HG02870 (cell line): ENCODE measurements around the gene BCAS3.
"Not testable (repeated sequence)": the region's sequence is repeated elsewhere in the genome, so short reads cannot be mapped to it uniquely, and the experiment has no call there.

ENCODE experiments used
- ATAC-seq: cut with Tn5 transposase; IDR thresholded peaks from one replicate; pipeline ENCODE4 v1.9.1; 2021; ENCODE audit warnings: mild to moderate bottlenecking, moderate library complexity; ENCODE audit not compliant: unreplicated experiment

Gene BCAS3

DNA sequence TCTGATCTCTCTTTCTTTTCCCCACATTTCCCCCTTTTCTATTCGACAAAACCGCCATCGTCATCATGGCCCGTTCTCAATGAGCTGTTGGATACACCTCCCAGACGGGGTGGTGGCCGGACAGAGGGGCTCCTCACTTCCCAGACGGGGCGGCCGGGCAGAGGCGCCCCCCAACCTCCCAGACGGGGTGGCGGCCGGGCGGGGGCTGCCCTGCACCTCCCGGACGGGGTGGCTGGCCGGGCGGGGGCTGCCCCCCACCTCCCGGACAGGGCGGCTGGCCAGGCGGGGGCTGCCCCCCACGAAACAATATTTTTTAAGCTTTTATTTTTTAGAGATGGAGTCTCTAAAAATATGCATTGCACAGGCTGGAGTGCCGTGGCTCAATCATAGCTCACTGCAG, 299.2 kb downstream of the BCAS3 start:
- ATAC-seq: not testable (repeated sequence)

GRCh38 chr17:60989379-60989778, 311.7 kb downstream of the BCAS3 start:
- ATAC-seq: no peak

GRCh38 chr17:60989846-60990245, 312.2 kb downstream of the BCAS3 start:
- ATAC-seq: no peak

- no peak for ATAC-seq
Observed at GRCh38 chr17:60993497-60993896, 315.8 kb downstream of the BCAS3 start.

DNA sequence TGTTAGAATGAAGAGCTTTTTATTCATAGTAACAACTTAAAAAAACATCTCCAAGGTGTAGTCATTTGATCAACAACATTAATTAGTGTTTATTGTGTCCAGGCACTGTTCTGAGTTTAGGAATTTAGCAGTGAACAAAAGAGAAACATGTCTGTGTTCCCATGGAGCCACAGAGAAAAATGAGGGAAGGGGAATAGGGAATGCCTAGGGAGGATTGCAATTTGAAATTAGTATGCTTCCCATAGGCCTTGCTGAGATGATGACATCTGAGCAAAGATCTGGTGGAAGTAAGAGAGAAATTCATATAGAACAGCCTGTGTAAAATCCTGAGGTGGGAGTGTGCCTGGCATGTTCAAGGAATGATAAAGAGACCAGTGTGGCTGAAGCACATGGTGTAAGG, 318.0 kb downstream of the BCAS3 start:
- no peak for ATAC-seq

GRCh38 chr17:61000911-61001310, 323.3 kb downstream of the BCAS3 start:
- no peak for ATAC-seq

GRCh38 chr17:61002316-61002736, 324.7 kb downstream of the BCAS3 start:
- no peak for ATAC-seq

GRCh38 chr17:61005358-61005757, 327.7 kb downstream of the BCAS3 start:
- no peak for ATAC-seq

- ATAC-seq: not testable (repeated sequence)
Observed at GRCh38 chr17:61005958-61006357, 328.3 kb downstream of the BCAS3 start.

GRCh38 chr17:61007980-61008379, 330.3 kb downstream of the BCAS3 start:
- ATAC-seq: no peak

GRCh38 chr17:61009663-61010062, 332.0 kb downstream of the BCAS3 start:
- no peak for ATAC-seq

DNA sequence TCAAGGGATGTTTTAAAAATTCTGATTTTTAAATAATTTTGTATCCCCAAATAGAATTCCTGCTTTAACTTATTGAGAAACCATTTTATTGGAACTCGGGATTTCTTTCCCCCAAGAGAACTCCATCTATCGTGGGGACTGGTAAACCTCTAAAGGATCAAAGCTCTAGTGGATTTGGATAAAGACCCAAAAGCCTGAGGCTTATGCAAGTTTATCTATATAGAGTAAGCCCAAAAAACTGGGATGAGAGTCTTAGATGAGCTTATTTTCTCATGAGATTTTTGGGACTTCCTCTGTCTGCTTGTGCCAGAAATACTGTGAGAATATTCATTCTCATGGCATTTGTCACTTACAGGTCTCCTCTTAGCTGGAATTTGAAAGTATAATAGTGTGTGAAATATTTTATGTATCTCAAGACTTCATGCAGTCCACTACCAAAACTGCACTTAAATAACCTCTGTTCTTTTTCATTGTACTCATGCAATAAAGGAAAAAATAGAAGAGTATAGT, 333.1 kb downstream of the BCAS3 start:
- ATAC-seq: no peak

GRCh38 chr17:61011251-61011650, 333.6 kb downstream of the BCAS3 start:
- ATAC-seq: no peak

DNA sequence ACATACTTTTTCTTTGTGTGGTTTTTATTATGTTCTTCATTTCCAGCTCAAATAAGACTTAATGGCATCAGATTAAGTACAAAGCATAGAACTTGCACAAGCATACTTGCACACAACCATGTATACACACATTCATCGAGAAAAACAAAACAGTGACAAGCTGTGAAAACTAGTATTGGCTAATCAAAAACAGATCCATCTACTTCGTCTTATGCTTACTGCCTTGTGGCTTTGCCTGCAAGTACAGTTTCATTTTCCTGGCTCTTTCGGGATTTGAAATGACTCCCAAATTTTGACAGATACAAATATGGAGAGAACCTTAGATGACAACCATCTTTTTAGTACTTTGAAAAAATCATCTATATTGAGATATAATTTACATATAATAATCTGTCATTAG, 338.3 kb downstream of the BCAS3 start:
- no peak for ATAC-seq

DNA sequence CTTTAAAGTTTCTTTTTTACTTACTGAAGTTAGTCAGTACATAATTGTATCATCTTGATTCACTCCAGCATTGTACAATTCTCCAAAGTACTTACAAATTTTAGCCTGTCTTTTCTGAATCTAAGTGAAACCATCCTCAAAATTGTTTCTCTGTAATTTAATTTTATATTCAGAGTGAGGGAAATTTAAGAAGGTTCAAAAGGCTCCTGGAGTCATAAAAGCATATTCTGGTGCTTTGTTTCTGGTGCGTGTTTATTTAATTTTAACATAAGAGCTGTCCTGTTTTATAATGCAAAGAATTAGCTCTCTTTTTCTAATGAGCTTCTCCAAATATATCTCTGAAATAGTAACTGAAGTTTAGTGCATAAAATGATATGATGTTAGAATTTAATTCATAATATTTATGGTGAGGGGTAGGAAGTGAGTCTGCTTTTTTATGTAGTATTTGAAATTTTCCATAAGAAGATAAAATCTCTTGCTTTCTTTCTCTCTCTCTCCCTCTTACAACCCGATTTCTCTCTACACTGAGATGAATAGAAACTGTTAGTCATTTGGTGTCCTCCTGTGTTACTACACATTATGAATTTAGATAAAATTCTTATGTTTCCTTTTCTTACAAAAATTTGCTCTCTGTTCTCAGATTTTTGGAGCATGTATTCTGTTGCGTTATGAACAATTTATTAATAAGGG, 339.8 kb downstream of the BCAS3 start:
- ATAC-seq: no peak

DNA sequence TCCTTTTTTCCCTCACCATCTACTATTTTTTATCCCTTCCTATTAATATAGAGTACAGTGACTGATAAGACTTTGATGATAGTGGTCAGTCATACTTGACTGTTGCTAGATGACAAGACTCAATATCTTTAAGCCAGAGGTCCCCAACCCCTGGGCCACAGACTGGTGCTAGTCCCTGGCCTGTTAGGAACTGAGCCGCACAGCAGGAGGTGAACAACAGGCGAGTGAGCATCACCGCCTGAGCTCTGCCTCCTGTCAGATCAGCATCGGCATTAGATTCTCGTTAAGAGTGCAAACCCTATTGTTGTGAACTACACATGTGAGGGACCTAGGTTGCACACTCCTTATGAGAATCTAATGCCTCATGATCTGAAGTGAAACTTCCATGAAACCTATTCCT, 341.3 kb downstream of the BCAS3 start:
- ATAC-seq: no peak

DNA sequence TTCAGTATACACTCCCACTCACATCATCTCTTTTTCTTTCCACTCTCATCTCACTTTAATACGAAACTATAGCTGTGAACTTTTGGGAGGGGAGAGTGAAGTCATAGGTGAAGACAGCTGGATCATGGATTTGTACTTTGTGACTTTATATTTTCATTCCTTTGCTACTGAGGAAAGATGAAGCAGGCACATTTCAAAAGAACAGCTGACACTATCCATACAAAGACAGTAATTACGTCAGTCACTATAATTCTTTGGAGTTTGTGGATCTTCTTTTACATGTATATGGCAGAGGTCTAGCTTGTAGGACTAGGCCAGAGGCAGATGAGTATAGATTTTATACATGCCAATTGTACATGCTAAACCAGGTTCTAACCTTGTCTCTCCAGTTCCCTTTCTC, 346.3 kb downstream of the BCAS3 start:
- no peak for ATAC-seq

DNA sequence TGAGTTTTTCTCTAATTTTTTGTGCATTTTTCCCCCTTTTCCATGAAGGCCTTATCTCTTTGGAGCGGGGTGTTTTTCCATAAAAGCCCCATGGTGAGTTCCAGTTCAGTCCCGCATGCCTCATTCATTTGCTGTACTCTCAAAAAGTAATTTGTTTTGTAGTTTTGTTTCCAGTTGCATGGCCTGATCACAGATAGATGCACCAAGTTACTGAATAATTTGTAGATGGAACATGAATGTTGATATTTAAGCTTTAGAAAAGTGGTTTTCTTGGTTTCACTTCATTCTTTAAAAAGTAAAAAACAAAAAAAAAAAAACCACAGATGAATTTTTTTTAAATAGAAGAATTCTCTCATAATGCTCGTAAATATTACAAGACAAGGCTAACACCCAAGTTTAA, 349.2 kb downstream of the BCAS3 start:
- ATAC-seq: no peak

GRCh38 chr17:61029181-61029580, 351.5 kb downstream of the BCAS3 start:
- ATAC-seq: no peak

- no peak for ATAC-seq
Observed at GRCh38 chr17:61040666-61041065, 363.0 kb downstream of the BCAS3 start.

- ATAC-seq: not testable (repeated sequence)
Observed at GRCh38 chr17:61042348-61042747, 364.7 kb downstream of the BCAS3 start.

GRCh38 chr17:61047515-61047914, 369.9 kb downstream of the BCAS3 start:
- ATAC-seq: no peak
